Liver (tissue), 9 donors: Measurements from ENCODE around the gene VPS4B. TPM values are rescaled to one million over a fixed set of nuclear protein-coding genes. Genes with fewer than 3 reads are reported as not detected.
A peak's percentile ranks its signal among the peaks of the same experiment; 100 is the strongest.

Experiments used
- DNase-seq: peaks from one replicate; pipeline ENCODE4 v3.0.0-alpha.2; 2017; ENCODE audit warnings: low spot score
- H3K27ac ChIP-seq, 2 donors: one replicate each; pipeline ENCODE4 v1.7.0; 2013; ENCODE audit warnings: inconsistent platforms in 2 of 2, low read length in 2 of 2, control low read depth in 1 of 2, low read depth in 1 of 2, mild to moderate bottlenecking in 1 of 2
- H3K27me3 ChIP-seq, 4 donors: one replicate each; pipeline versions ENCODE4 v1.6.1 to v1.7.0; 2013; ENCODE audit warnings: low read length in 3 of 4, inconsistent platforms in 1 of 4, mild to moderate bottlenecking in 1 of 4, moderate library complexity in 1 of 4; ENCODE audit not compliant: control insufficient read depth in 4 of 4, insufficient read depth in 4 of 4
- H3K36me3 ChIP-seq, 4 donors: one replicate each; pipeline versions ENCODE4 v1.6.1 to v1.7.0; 2013; ENCODE audit warnings: low read length in 3 of 4, mild to moderate bottlenecking in 3 of 4, low read depth in 1 of 4, moderate library complexity in 1 of 4; ENCODE audit not compliant: control insufficient read depth in 4 of 4, insufficient read depth in 3 of 4
- H3K4me1 ChIP-seq, 4 donors: one replicate each; pipeline versions ENCODE4 v1.6.1 to v1.7.0; 2013; ENCODE audit warnings: low read length in 3 of 4, mild to moderate bottlenecking in 3 of 4, moderate library complexity in 1 of 4; ENCODE audit not compliant: control insufficient read depth in 4 of 4, insufficient read depth in 4 of 4
- H3K4me3 ChIP-seq, 3 donors: one replicate each; pipeline versions ENCODE4 v1.6.1 to v1.7.0; 2013; ENCODE audit warnings: low read length in 3 of 3, control low read depth in 1 of 3, low read depth in 1 of 3, mild to moderate bottlenecking in 1 of 3
- H3K9ac ChIP-seq, 2 donors: one replicate each; pipeline ENCODE4 v1.7.0; 2013; ENCODE audit warnings: low read length in 2 of 2, mild to moderate bottlenecking in 2 of 2, moderate library complexity in 2 of 2, control low read depth in 1 of 2, low read depth in 1 of 2
- H3K9me3 ChIP-seq, 4 donors: one replicate each; pipeline versions ENCODE4 v1.6.1 to v1.7.0; 2013; ENCODE audit warnings: low read length in 3 of 4; ENCODE audit not compliant: control insufficient read depth in 4 of 4
- EGR1 ChIP-seq, 2 donors: IDR thresholded peaks; 2 replicates each; pipeline ENCODE4 v1.6.1; 2016 to 2018; ENCODE audit warnings: antibody characterized with exemption in 2 of 2, low read depth in 2 of 2
- FOXA1 ChIP-seq: IDR thresholded peaks from 2 replicates; pipeline ENCODE4 v1.6.1; 2016; ENCODE audit warnings: antibody characterized with exemption
- FOXA2 ChIP-seq: IDR thresholded peaks from 2 replicates; pipeline ENCODE4 v1.6.1; 2016; ENCODE audit warnings: antibody characterized with exemption
- GABPA ChIP-seq, 2 donors: IDR thresholded peaks in 1 of 2; conservative IDR thresholded peaks in 1 of 2; 2 replicates each; pipeline ENCODE4 v1.6.1; 2016; ENCODE audit warnings: antibody characterized with exemption in 2 of 2, mild to moderate bottlenecking in 1 of 2, moderate library complexity in 1 of 2
- HNF4A ChIP-seq, 2 donors: conservative IDR thresholded peaks; 2 replicates each; pipeline ENCODE4 v1.6.1; 2016; ENCODE audit warnings: antibody characterized with exemption in 2 of 2, mild to moderate bottlenecking in 2 of 2
- JUND ChIP-seq, 2 donors: IDR thresholded peaks; 2 replicates each; pipeline ENCODE4 v1.6.1; 2016; ENCODE audit warnings: antibody characterized with exemption in 2 of 2
- NR2F2 ChIP-seq: IDR thresholded peaks from 2 replicates; pipeline ENCODE4 v1.6.1; 2016; ENCODE audit warnings: antibody characterized with exemption
- RAD21 ChIP-seq, 2 donors: IDR thresholded peaks; 2 replicates each; pipeline ENCODE4 v1.6.1; 2016; ENCODE audit warnings: antibody characterized with exemption in 2 of 2, mild to moderate bottlenecking in 2 of 2
- REST ChIP-seq: IDR thresholded peaks from 2 replicates; pipeline ENCODE4 v1.6.1; 2016; ENCODE audit warnings: antibody characterized with exemption, mild to moderate bottlenecking
- RXRA ChIP-seq, 2 donors: IDR thresholded peaks; 2 replicates each; pipeline ENCODE4 v1.6.1; 2017 to 2018; ENCODE audit warnings: antibody characterized with exemption in 2 of 2, mild to moderate bottlenecking in 1 of 2
- SP1 ChIP-seq: IDR thresholded peaks from 2 replicates; pipeline ENCODE4 v1.6.1; 2018; ENCODE audit warnings: antibody characterized with exemption, mild to moderate bottlenecking
- TAF1 ChIP-seq: conservative IDR thresholded peaks from 2 replicates; pipeline ENCODE4 v1.6.1; 2016; ENCODE audit warnings: antibody characterized with exemption, mild to moderate bottlenecking
- YY1 ChIP-seq: IDR thresholded peaks from 2 replicates; pipeline ENCODE4 v1.6.1; 2016; ENCODE audit warnings: antibody characterized with exemption, mild to moderate bottlenecking
- ZBTB33 ChIP-seq: IDR thresholded peaks from 2 replicates; pipeline ENCODE4 v1.6.1; 2016; ENCODE audit warnings: antibody characterized with exemption
- WGBS: extraction: QIAGEN DNeasy Blood & Tissue Kit; methylation state at CpG from one replicate; pipeline ENCODE4 v1.1.7; 2013; 5-methylcytosine and 5-hydroxymethylcytosine counted together
- polyA plus RNA-seq, 2 donors: library from polyadenylated mRNA; stranded (reverse) in 1 of 2; unstranded in 1 of 2; fragments of 200-250 nt in 1 of 2; fragments of >200 nt in 1 of 2; fragmentation: Nextera tagmentation in 1 of 2; extraction: Ambion mirVana in 1 of 2; gene quantifications; one replicate each; pipeline versions ENCODE4 v1.2.1 to v1.2.3, GENCODE V29; 2013 to 2015
- total RNA-seq, 2 donors: library from RNA; depleted of rRNA; stranded (reverse); fragments of >200 nt; gene quantifications; one replicate each; pipeline ENCODE4 v1.2.3, GENCODE V29; 2014
- TF ChIP-seq, protein P1 (sequence below): IDR thresholded peaks from 2 replicates; pipeline ENCODE4 v1.6.1; 2016; ENCODE audit warnings: antibody characterized with exemption
- TF ChIP-seq, protein P2 (sequence below): fragments of 150-350 bp; IDR thresholded peaks from 2 replicates; pipeline ENCODE4 v1.5.1; 2017; ENCODE audit warnings: improper control_type of control experiment, low read depth, low read length; ENCODE audit not compliant: missing input control
- TF ChIP-seq, protein P3 (sequence below): IDR thresholded peaks from 2 replicates; pipeline ENCODE4 v1.6.1; 2016; ENCODE audit warnings: antibody characterized with exemption
- donor health status: healthy.
- donor health status: healthy.
- donor health status: healthy.
- donor health status: healthy.
- donor health status: healthy.

VPS4B gene
- total and polyA plus RNA-seq, 4 donors: 12.2 to 20.6 (median 18.2) TPM

DNA sequence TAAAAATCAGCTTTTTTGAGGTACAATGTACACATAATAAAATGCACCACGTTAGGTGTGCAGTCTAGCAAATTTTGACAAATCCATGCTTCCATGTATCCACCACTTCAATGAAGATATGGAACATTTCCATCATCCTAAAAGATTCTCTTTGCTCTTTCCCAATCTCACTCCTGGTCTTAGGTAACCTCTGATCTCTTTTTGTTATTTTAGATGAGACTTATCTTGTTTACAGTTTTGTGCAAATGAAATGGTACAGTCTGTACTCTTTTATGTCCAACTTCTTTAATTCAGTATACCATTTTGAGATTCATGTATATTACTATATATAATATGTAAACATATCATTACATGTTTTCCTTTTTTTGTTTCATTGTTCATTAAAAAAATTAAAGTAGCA lies 38.1 kb upstream of the VPS4B start:
- no peak overlapping the region for H3K9ac ChIP-seq
- no peak for DNase-seq
- 27% methylated on average over 1 of the region's 1 CpG for WGBS
- H3K27me3 ChIP-seq: no peaks in the 10 kb centered on the region
- peaks cover 0 to 3% (median 1%) of the 10 kb centered on the region in 4 donors for H3K4me1 ChIP-seq
- TF ChIP-seq GABPA (IDR thresholded peaks at IDR 0.05 in 1 of 2, conservative IDR thresholded peaks at IDR 0.05 in 1 of 2) (no peak), TAF1 (no peak), EGR1 (IDR thresholded peaks at IDR 0.05; ENCODE audit: low read depth in 2 of 2) (no peak), JUND (IDR thresholded peaks at IDR 0.05) (peak in 1 of 2 donors; percentile 17), HNF4A (conservative IDR thresholded peaks at IDR 0.05) (peak in 1 of 2 donors; percentile 51), RXRA (IDR thresholded peaks at IDR 0.05) (peak in 1 of 2 donors; percentile 47), RAD21 (IDR thresholded peaks at IDR 0.05) (no peak), FOXA1 (no peak), FOXA2 (peak; percentile 29), ZBTB33 (no peak)
- H3K9me3 ChIP-seq: no peaks in the 10 kb centered on the region
- H3K4me3 ChIP-seq: no peak overlapping the region
- H3K36me3 ChIP-seq: no peaks in the 10 kb centered on the region
- H3K27ac ChIP-seq: no peak overlapping the region

- Histone ChIP-seq H3K27ac (no peak overlapping the region), H3K36me3 (no peaks in the 10 kb centered on the region), H3K9ac (no peak overlapping the region), H3K4me1 (peaks cover 0 to 3% (median 1%) of the 10 kb centered on the region in 4 donors), H3K9me3 (no peaks in the 10 kb centered on the region), H3K27me3 (no peaks in the 10 kb centered on the region), H3K4me3 (no peak overlapping the region)
- TF ChIP-seq YY1 (no peak), GABPA (IDR thresholded peaks at IDR 0.05 in 1 of 2, conservative IDR thresholded peaks at IDR 0.05 in 1 of 2) (no peak), RXRA (IDR thresholded peaks at IDR 0.05) (no peak), FOXA2 (no peak), NR2F2 (no peak), FOXA1 (no peak), ZBTB33 (no peak), JUND (IDR thresholded peaks at IDR 0.05) (no peak), SP1 (no peak), HNF4A (conservative IDR thresholded peaks at IDR 0.05) (no peak), REST (no peak), RAD21 (IDR thresholded peaks at IDR 0.05) (no peak), TAF1 (no peak)
- TF ChIP-seq, protein P1, sequence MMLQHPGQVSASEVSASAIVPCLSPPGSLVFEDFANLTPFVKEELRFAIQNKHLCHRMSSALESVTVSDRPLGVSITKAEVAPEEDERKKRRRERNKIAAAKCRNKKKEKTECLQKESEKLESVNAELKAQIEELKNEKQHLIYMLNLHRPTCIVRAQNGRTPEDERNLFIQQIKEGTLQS: no peak
- TF ChIP-seq, protein P2, sequence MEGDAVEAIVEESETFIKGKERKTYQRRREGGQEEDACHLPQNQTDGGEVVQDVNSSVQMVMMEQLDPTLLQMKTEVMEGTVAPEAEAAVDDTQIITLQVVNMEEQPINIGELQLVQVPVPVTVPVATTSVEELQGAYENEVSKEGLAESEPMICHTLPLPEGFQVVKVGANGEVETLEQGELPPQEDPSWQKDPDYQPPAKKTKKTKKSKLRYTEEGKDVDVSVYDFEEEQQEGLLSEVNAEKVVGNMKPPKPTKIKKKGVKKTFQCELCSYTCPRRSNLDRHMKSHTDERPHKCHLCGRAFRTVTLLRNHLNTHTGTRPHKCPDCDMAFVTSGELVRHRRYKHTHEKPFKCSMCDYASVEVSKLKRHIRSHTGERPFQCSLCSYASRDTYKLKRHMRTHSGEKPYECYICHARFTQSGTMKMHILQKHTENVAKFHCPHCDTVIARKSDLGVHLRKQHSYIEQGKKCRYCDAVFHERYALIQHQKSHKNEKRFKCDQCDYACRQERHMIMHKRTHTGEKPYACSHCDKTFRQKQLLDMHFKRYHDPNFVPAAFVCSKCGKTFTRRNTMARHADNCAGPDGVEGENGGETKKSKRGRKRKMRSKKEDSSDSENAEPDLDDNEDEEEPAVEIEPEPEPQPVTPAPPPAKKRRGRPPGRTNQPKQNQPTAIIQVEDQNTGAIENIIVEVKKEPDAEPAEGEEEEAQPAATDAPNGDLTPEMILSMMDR: no peak
- TF ChIP-seq, protein P3, sequence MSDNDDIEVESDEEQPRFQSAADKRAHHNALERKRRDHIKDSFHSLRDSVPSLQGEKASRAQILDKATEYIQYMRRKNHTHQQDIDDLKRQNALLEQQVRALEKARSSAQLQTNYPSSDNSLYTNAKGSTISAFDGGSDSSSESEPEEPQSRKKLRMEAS: no peak
- no peak for DNase-seq
- 85% methylated on average over 6 of the region's 6 CpGs for WGBS
Measured at GRCh38 chr18:63457977-63458376, 35.7 kb upstream of the VPS4B start.
